Upper lobe of left lung (tissue), 4 donors: ENCODE results near the gene CTNNA1.

ENCODE experiments used
- CTCF ChIP-seq, 6 experiments: fragments of 450-650 bp in 4 of 6; fragments of 200-600 bp in 2 of 6; sonication (generic) in 2 of 6; IDR thresholded peaks; one replicate each; pipeline ENCODE4 v1.5.1; 2016 to 2019; ENCODE audit warnings: antibody characterized with exemption in 6 of 6
- POLR2A ChIP-seq, 4 donors: fragments of 450-650 bp; IDR thresholded peaks; one replicate each; pipeline ENCODE4 v1.5.1; 2016 to 2017; ENCODE audit warnings: antibody characterized with exemption in 4 of 4, mild to moderate bottlenecking in 2 of 4

DNA sequence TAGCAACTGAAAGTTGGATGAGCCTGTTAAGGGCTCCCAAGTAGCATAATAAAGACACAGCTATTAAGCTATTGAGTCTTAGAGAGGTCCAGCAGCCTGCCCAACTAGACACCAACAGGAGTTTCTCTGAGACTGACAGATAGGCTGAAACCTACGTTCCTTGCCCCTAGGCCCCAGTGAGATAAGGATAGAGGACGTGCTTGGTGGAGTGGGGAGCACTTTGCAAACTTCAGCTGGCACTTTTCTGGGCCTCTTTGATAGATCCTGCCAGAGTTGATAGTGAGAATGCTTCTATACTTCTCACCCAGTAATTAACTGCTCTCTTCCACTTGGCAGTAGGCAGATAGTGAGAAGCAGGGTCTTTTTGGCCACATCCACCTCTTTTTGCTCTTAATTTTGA lies 20.8 kb upstream of the CTNNA1 start:
- TF ChIP-seq CTCF (IDR thresholded peaks at IDR 0.05) (no peak), POLR2A (IDR thresholded peaks at IDR 0.05) (no peak)
